ENCODE results near the gene SLC38A10. TPM values are rescaled to one million over a fixed set of nuclear protein-coding genes. Genes with fewer than 3 reads are reported as not detected.

Gene SLC38A10
- total and polyA plus RNA-seq, 2 experiments from 2014 or later, result 58.6 to 133 TPM

- in situ Hi-C loops (cut with MboI), result no loop called here
- Histone ChIP-seq H3K79me2 (ENCODE audit: insufficient read depth) (peaks cover 23% of the 10 kb centered on the region), H3K4me2 (ENCODE audit: unreplicated experiment) (no peak overlapping the region), H3K9ac (no peak overlapping the region), H3F3A (ENCODE audit: insufficient read depth) (no peaks in the 10 kb centered on the region), H3K27me3 (replicated peaks; ENCODE audit: insufficient read depth) (no peaks in the 10 kb centered on the region), H3K36me3 (ENCODE audit: low read depth) (no peaks in the 10 kb centered on the region), H2AFZ (no peak overlapping the region), H3K4me1 (ENCODE audit: insufficient read depth) (no peaks in the 10 kb centered on the region), H3K9me3 (ENCODE audit: low read depth) (no peaks in the 10 kb centered on the region), H3K4me3 (no peak overlapping the region), H3K27ac (no peak overlapping the region), H4K20me1 (ENCODE audit: insufficient read depth) (no peaks in the 10 kb centered on the region), H3K9me2 (ENCODE audit: insufficient read depth) (no peaks in the 10 kb centered on the region)
- no peak for TF ChIP-seq EZH2 (IDR thresholded peaks at IDR 0.05; ENCODE audit: insufficient read depth, poor library complexity, severe bottlenecking)
- TF ChIP-seq EZH2phosphoT487 (IDR thresholded peaks at IDR 0.05; ENCODE audit: insufficient read depth, low read depth), result no peak
- no peak for DNase-seq
- WGBS, 2 experiments (ENCODE audit: low coverage in 1 of 2, low lambda C conversion rate in 2 of 2, missing lambda C conversion rate in 2 of 2), result 95 to 97% methylated on average over 33 of the region's 33 CpGs
These were observed 13.0 kb downstream of the SLC38A10 start for GRCh38 chr17:81282141-81282540.

- peaks cover 10% of the 10 kb centered on the region; the same call in 1 of the 2 replicates for H3K79me2 ChIP-seq (ENCODE audit: insufficient read depth)
- no peaks in the 10 kb centered on the region for H3F3A ChIP-seq (ENCODE audit: insufficient read depth)
- H3K9me3 ChIP-seq (ENCODE audit: low read depth), result no peaks in the 10 kb centered on the region
- TF ChIP-seq EZH2 (IDR thresholded peaks at IDR 0.05; ENCODE audit: insufficient read depth, poor library complexity, severe bottlenecking) (no peak), EZH2phosphoT487 (IDR thresholded peaks at IDR 0.05; ENCODE audit: insufficient read depth, low read depth) (no peak)
- H3K4me1 ChIP-seq (ENCODE audit: insufficient read depth), result no peaks in the 10 kb centered on the region
- H3K27me3 ChIP-seq (replicated peaks; ENCODE audit: insufficient read depth), result no peaks in the 10 kb centered on the region
- H3K9me2 ChIP-seq (ENCODE audit: insufficient read depth), result no peaks in the 10 kb centered on the region
- no peak overlapping the region for H2AFZ ChIP-seq
- in situ Hi-C loops (cut with MboI), result no loop called here
- no peaks in the 10 kb centered on the region for H3K36me3 ChIP-seq (ENCODE audit: low read depth)
- no peak overlapping the region for H3K9ac ChIP-seq
- H3K27ac ChIP-seq, result no peak overlapping the region
- H3K4me2 ChIP-seq (ENCODE audit: unreplicated experiment), result no peak overlapping the region
- H3K4me3 ChIP-seq, result no peak overlapping the region
- WGBS, 2 experiments (ENCODE audit: low coverage in 1 of 2, low lambda C conversion rate in 2 of 2, missing lambda C conversion rate in 2 of 2), result 92 to 95% methylated on average over 16 to 24 of the region's 24 CpGs
- no peak for DNase-seq
- no peaks in the 10 kb centered on the region for H4K20me1 ChIP-seq (ENCODE audit: insufficient read depth)
These were observed 14.5 kb downstream of the SLC38A10 start for GRCh38 chr17:81280571-81280970.

- in situ Hi-C loops (cut with MboI), result no loop called here
- no peak overlapping the region for H3K27ac ChIP-seq
- H2AFZ ChIP-seq, result no peak overlapping the region
- H3K4me2 ChIP-seq (ENCODE audit: unreplicated experiment), result no peak overlapping the region
- no peaks in the 10 kb centered on the region for H3K9me2 ChIP-seq (ENCODE audit: insufficient read depth)
- H3K36me3 ChIP-seq (ENCODE audit: low read depth), result no peaks in the 10 kb centered on the region
- no peak for DNase-seq
- no peaks in the 10 kb centered on the region for H3K4me1 ChIP-seq (ENCODE audit: insufficient read depth)
- WGBS, 2 experiments (ENCODE audit: low coverage in 1 of 2, low lambda C conversion rate in 2 of 2, missing lambda C conversion rate in 2 of 2), result 94% methylated on average over 48 to 50 of the region's 50 CpGs
- H4K20me1 ChIP-seq (ENCODE audit: insufficient read depth), result no peaks in the 10 kb centered on the region
- no peaks in the 10 kb centered on the region for H3F3A ChIP-seq (ENCODE audit: insufficient read depth)
- H3K79me2 ChIP-seq (ENCODE audit: insufficient read depth), result peaks cover 1% of the 10 kb centered on the region; the same call in 1 of the 2 replicates
- no peak overlapping the region for H3K9ac ChIP-seq
- TF ChIP-seq EZH2 (IDR thresholded peaks at IDR 0.05; ENCODE audit: insufficient read depth, poor library complexity, severe bottlenecking), result no peak
- no peak for TF ChIP-seq EZH2phosphoT487 (IDR thresholded peaks at IDR 0.05; ENCODE audit: insufficient read depth, low read depth)
- no peaks in the 10 kb centered on the region for H3K9me3 ChIP-seq (ENCODE audit: low read depth)
- no peak overlapping the region for H3K4me3 ChIP-seq
- H3K27me3 ChIP-seq (replicated peaks; ENCODE audit: insufficient read depth), result no peaks in the 10 kb centered on the region
These were observed 15.5 kb downstream of the SLC38A10 start for GRCh38 chr17:81279278-81280275.

DNA sequence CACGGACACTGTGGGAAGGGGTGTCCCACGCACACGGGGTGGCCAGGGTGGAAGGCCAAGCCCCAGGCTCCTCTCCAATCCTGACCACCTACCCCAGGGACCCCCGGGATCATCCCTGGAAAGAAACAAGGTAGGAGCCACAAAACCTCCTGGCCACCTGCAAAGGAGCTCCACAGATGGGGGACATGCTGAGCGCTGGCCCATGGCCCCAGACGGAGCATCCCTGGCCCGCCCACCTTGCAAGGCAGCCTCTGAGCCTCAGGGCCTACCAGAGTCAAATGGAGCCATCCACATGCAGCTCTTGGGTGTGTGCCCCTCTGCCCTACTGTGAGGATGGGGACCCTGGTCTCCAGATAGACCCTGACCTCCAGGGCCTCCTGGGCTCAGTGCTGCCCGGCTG, 16.3 kb downstream of the SLC38A10 start:
- Histone ChIP-seq H3K27me3 (replicated peaks; ENCODE audit: insufficient read depth) (no peaks in the 10 kb centered on the region), H3K27ac (no peak overlapping the region), H3K9ac (no peak overlapping the region), H3F3A (ENCODE audit: insufficient read depth) (no peaks in the 10 kb centered on the region), H3K4me2 (ENCODE audit: unreplicated experiment) (no peak overlapping the region), H4K20me1 (ENCODE audit: insufficient read depth) (no peaks in the 10 kb centered on the region), H3K4me1 (ENCODE audit: insufficient read depth) (no peaks in the 10 kb centered on the region), H3K36me3 (ENCODE audit: low read depth) (no peaks in the 10 kb centered on the region), H3K9me2 (ENCODE audit: insufficient read depth) (no peaks in the 10 kb centered on the region), H3K9me3 (ENCODE audit: low read depth) (no peaks in the 10 kb centered on the region), H3K4me3 (no peak overlapping the region), H2AFZ (no peak overlapping the region), H3K79me2 (ENCODE audit: insufficient read depth) (no peaks in the 10 kb centered on the region)
- TF ChIP-seq EZH2 (IDR thresholded peaks at IDR 0.05; ENCODE audit: insufficient read depth, poor library complexity, severe bottlenecking) (no peak), EZH2phosphoT487 (IDR thresholded peaks at IDR 0.05; ENCODE audit: insufficient read depth, low read depth) (no peak)
- in situ Hi-C loops (cut with MboI), result no loop called here
- no peak for DNase-seq
- 96 to 98% methylated on average over 8 of the region's 8 CpGs for WGBS, 2 experiments (ENCODE audit: low coverage in 1 of 2, low lambda C conversion rate in 2 of 2, missing lambda C conversion rate in 2 of 2)
